ENCODE results near the gene SSBP1. TPM values are rescaled to one million over a fixed set of nuclear protein-coding genes. Genes with fewer than 3 reads are reported as not detected.

Gene SSBP1
- total and polyA plus RNA-seq, 9 donors: 79.3 to 228 (median 92.3) TPM

- H3K27ac ChIP-seq: no peak within 1 kb of the TSS
- TF ChIP-seq EP300 (IDR thresholded peaks at IDR 0.05) (no peak), POLR2A (IDR thresholded peaks at IDR 0.05) (no peak)
- TF ChIP-seq, protein P1, sequence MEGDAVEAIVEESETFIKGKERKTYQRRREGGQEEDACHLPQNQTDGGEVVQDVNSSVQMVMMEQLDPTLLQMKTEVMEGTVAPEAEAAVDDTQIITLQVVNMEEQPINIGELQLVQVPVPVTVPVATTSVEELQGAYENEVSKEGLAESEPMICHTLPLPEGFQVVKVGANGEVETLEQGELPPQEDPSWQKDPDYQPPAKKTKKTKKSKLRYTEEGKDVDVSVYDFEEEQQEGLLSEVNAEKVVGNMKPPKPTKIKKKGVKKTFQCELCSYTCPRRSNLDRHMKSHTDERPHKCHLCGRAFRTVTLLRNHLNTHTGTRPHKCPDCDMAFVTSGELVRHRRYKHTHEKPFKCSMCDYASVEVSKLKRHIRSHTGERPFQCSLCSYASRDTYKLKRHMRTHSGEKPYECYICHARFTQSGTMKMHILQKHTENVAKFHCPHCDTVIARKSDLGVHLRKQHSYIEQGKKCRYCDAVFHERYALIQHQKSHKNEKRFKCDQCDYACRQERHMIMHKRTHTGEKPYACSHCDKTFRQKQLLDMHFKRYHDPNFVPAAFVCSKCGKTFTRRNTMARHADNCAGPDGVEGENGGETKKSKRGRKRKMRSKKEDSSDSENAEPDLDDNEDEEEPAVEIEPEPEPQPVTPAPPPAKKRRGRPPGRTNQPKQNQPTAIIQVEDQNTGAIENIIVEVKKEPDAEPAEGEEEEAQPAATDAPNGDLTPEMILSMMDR (IDR thresholded peaks at IDR 0.05): no peak
- no peak within 1 kb of the TSS for H3K4me3 ChIP-seq
- no peak for DNase-seq
- H3K9me3 ChIP-seq: peaks cover 0 to 7% of the 10 kb centered on the region in 2 donors
- intact Hi-C loops (cut with DNase I): no loop called here
- H3K27me3 ChIP-seq: no peaks in the 10 kb centered on the region
- 95 to 98% (median 97%) methylated on average over 1 of the region's 1 CpG for WGBS, 3 donors
- no peaks in the 10 kb centered on the region for H3K4me1 ChIP-seq (ENCODE audit: insufficient read depth)
- no peaks in the 10 kb centered on the region for H3K36me3 ChIP-seq
Observed at GRCh38 chr7:141776374-141776773, 38.2 kb downstream of the SSBP1 start, which contains the start of gene TAS2R4. Gene TAS2R4 (plus strand): TSS chr7:141776674. CDS start chr7:141778489, 1,815 bp downstream.

- Histone ChIP-seq H3K36me3 (no peaks in the 10 kb centered on the region), H3K9me3 (no peaks in the 10 kb centered on the region), H3K4me3 (no peak overlapping the region), H3K27me3 (no peaks in the 10 kb centered on the region), H3K27ac (no peak overlapping the region), H3K4me1 (ENCODE audit: insufficient read depth) (no peaks in the 10 kb centered on the region)
- no peak for DNase-seq
- TF ChIP-seq EP300 (IDR thresholded peaks at IDR 0.05) (no peak), POLR2A (IDR thresholded peaks at IDR 0.05) (no peak)
- TF ChIP-seq, protein P1 (IDR thresholded peaks at IDR 0.05): peak in 1 of 3 donors; percentile 8
- WGBS, 3 donors: 70 to 74% (median 73%) methylated on average over 13 of the region's 13 CpGs
- intact Hi-C loops (cut with DNase I): no loop called here
Observed at GRCh38 chr7:141785706-141786552, 47.8 kb downstream of the SSBP1 start.

DNA sequence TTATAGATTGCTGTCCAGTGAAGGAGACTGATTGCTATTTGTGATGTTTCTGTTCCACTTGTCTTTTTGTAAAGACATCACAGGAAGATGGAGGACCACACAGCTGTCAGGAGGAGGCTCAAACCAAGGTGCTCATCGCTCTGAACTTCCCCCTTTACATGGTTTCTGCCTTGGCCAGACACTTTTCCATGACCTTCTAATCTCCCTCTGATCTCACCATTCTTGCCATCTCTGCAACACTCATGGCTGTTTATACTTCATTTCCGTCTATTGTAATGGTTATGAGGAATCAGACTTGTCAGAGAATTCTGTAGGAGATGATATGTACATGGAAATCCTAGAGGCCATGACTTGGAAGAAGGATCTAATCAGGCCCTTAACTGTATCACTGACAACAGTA lies 50.1 kb downstream of the SSBP1 start:
- Histone ChIP-seq H3K9me3 (no peaks in the 10 kb centered on the region), H3K27me3 (no peaks in the 10 kb centered on the region), H3K36me3 (no peaks in the 10 kb centered on the region), H3K27ac (no peak overlapping the region), H3K4me1 (ENCODE audit: insufficient read depth) (no peaks in the 10 kb centered on the region), H3K4me3 (no peak overlapping the region)
- WGBS, 3 donors: 85 to 96% (median 88%) methylated on average over 2 of the region's 2 CpGs
- intact Hi-C loops (cut with DNase I): no loop called here
- TF ChIP-seq POLR2A (IDR thresholded peaks at IDR 0.05): no peak
- TF ChIP-seq, protein P1 (IDR thresholded peaks at IDR 0.05): no peak
- TF ChIP-seq EP300 (IDR thresholded peaks at IDR 0.05): no peak
- no peak for DNase-seq

- Histone ChIP-seq H3K27me3 (no peaks in the 10 kb centered on the region), H3K9me3 (no peaks in the 10 kb centered on the region), H3K4me1 (ENCODE audit: insufficient read depth) (no peaks in the 10 kb centered on the region), H3K27ac (no peak within 1 kb of the TSS), H3K36me3 (no peaks in the 10 kb centered on the region), H3K4me3 (no peak within 1 kb of the TSS)
- no peak for DNase-seq
- intact Hi-C loops (cut with DNase I): no loop called here
- WGBS, 3 donors: 77 to 87% (median 78%) methylated on average over 5 of the region's 5 CpGs
- no peak for TF ChIP-seq EP300 (IDR thresholded peaks at IDR 0.05)
- TF ChIP-seq, protein P1 (IDR thresholded peaks at IDR 0.05): no peak
- TF ChIP-seq POLR2A (IDR thresholded peaks at IDR 0.05): no peak
Observed at GRCh38 chr7:141789917-141790316, 51.8 kb downstream of the SSBP1 start, which contains the start of gene TAS2R5. Gene TAS2R5 (plus strand): TSS chr7:141790217. CDS start chr7:141790362, 145 bp downstream.

Data from ovary (tissue), 9 donors.